ENCODE data around the gene FBXL3. TPM values are rescaled to one million over a fixed set of nuclear protein-coding genes. Genes with fewer than 3 reads are reported as not detected.
A peak's percentile ranks its signal among the peaks of the same experiment; 100 is the strongest.
"Not testable (repeated sequence)": the region's sequence is repeated elsewhere in the genome, so short reads cannot be mapped to it uniquely, and the experiment has no call there.

Gene FBXL3
- total RNA-seq, 2 donors from 2014 or later = 75.7 to 76.2 TPM

GRCh38 chr13:77031656-77032243 lies 4.8 kb upstream of the FBXL3 start:
- DNase-seq (ENCODE audit: low spot score) = no peak
- intact Hi-C loops (cut with DNase I) = no loop called here

GRCh38 chr13:77029436-77029835 lies 2.5 kb upstream of the FBXL3 start:
- intact Hi-C loops (cut with DNase I) = no loop called here
- no peak for DNase-seq (ENCODE audit: low spot score)

- intact Hi-C loops (cut with DNase I) = no loop called here
- peak; percentile 75 for DNase-seq (ENCODE audit: low spot score)
These were observed 1.2 kb upstream of the FBXL3 start for GRCh38 chr13:77028202-77028601.

GRCh38 chr13:77026255-77026860 lies 601 bp downstream of the FBXL3 start:
- DNase-seq (ENCODE audit: low spot score) = peak; percentile 96
- intact Hi-C loops (cut with DNase I) = loop anchor here in 1 of 2 donors (2.0 kb wide), 1 partner anchor 34 kb away; the partner anchor contains the start of gene CLN5

GRCh38 chr13:77022341-77022740 lies 4.6 kb downstream of the FBXL3 start:
- intact Hi-C loops (cut with DNase I) = no loop called here
- no peak for DNase-seq (ENCODE audit: low spot score)

GRCh38 chr13:77019756-77020155 lies 7.2 kb downstream of the FBXL3 start:
- DNase-seq (ENCODE audit: low spot score) = no peak
- intact Hi-C loops (cut with DNase I) = no loop called here

- no peak for DNase-seq (ENCODE audit: low spot score)
- intact Hi-C loops (cut with DNase I) = no loop called here
These were observed 9.9 kb downstream of the FBXL3 start for GRCh38 chr13:77016888-77017623.

- intact Hi-C loops (cut with DNase I) = no loop called here
These were observed 10.6 kb downstream of the FBXL3 start for GRCh38 chr13:77016251-77016812.

GRCh38 chr13:77014906-77015685 lies 11.9 kb downstream of the FBXL3 start:
- intact Hi-C loops (cut with DNase I) = no loop called here
- no peak for DNase-seq (ENCODE audit: low spot score)

More at GRCh38 chr13:77016251-77016812, 10.6 kb downstream of the FBXL3 start:
- no peak for DNase-seq (ENCODE audit: low spot score)

GRCh38 chr13:77013853-77014542 lies 13.0 kb downstream of the FBXL3 start:
- intact Hi-C loops (cut with DNase I) = no loop called here
- no peak for DNase-seq (ENCODE audit: low spot score)

GRCh38 chr13:77009719-77010118 lies 17.2 kb downstream of the FBXL3 start:
- intact Hi-C loops (cut with DNase I); DNase-seq (ENCODE audit: low spot score): not testable (repeated sequence)

GRCh38 chr13:77009011-77009410 lies 17.9 kb downstream of the FBXL3 start:
- no peak for DNase-seq (ENCODE audit: low spot score)
- intact Hi-C loops (cut with DNase I) = no loop called here

GRCh38 chr13:77008337-77008736 lies 18.6 kb downstream of the FBXL3 start:
- intact Hi-C loops (cut with DNase I); DNase-seq (ENCODE audit: low spot score): not testable (repeated sequence)

- no peak for DNase-seq (ENCODE audit: low spot score)
- intact Hi-C loops (cut with DNase I) = no loop called here
These were observed 24.3 kb downstream of the FBXL3 start for GRCh38 chr13:77002590-77003190.

- intact Hi-C loops (cut with DNase I) = no loop called here
- no peak for DNase-seq (ENCODE audit: low spot score)
These were observed 24.9 kb downstream of the FBXL3 start for GRCh38 chr13:77001963-77002587.

GRCh38 chr13:77001540-77001939 lies 25.4 kb downstream of the FBXL3 start:
- intact Hi-C loops (cut with DNase I) = no loop called here
- DNase-seq (ENCODE audit: low spot score) = no peak

- intact Hi-C loops (cut with DNase I) = no loop called here
- DNase-seq (ENCODE audit: low spot score) = no peak
These were observed 26.5 kb downstream of the FBXL3 start for GRCh38 chr13:77000475-77000874.

GRCh38 chr13:76994281-76994680 lies 32.7 kb downstream of the FBXL3 start:
- DNase-seq (ENCODE audit: low spot score) = no peak
- intact Hi-C loops (cut with DNase I) = no loop called here

Measured in posterior vena cava (tissue), 2 donors.